ENCODE measurements around the gene SUSD2.

SUSD2 gene

DNA sequence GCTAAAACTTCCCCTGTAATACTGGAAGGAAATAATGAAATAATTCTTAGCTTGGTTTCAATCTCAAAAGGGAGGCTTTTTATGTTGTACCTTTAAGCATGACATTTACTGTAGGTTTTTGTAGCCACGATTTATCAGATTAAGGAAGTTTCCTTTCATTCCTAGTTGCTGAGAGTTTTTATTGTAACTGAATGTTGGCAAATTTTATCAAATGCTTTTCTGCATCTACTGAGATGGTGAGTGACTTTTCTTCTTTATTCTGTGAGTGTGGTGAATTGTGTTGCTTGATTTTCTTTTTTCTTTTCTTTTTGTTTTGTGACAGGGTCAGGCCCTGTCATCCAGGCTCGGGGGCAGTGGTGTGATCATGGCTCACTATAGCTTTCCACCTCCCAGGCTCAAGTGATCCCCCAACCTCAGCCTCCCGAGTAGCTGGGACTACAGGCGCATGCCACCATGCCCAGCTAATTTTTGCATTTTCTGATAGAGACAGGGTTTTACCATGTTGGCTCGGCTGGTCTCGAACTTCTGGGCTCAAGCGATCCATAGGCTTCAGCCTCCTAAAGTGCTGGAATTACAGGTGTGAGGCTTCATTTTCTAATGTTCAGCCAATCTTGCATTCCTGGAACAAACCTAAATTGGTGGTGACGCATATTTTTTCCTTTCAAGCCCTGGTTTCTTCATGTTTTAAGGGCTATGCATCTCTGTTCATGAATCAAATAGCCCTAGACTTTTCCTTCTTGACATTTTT lies 26.2 kb downstream of the SUSD2 start:
- peak overlapping the region; percentile 5 for H3K27ac ChIP-seq (ENCODE audit: low read length)
- no peak for ATAC-seq (ENCODE audit: insufficient read depth, low read depth)
- H3K4me1 ChIP-seq (ENCODE audit: insufficient read depth, low read length): peaks cover 21% of the 10 kb centered on the region
- no peaks in the 10 kb centered on the region for H3K79me2 ChIP-seq (ENCODE audit: insufficient read depth, low read length)
- DNase-seq: no peak
- H3K4me2 ChIP-seq (ENCODE audit: insufficient read depth, low read length): no peak overlapping the region; the same call in 1 of the 2 replicates
- H3K9ac ChIP-seq (ENCODE audit: low read depth, low read length): no peak overlapping the region
- no peaks in the 10 kb centered on the region for H3K27me3 ChIP-seq (ENCODE audit: insufficient read depth, low read length, poor library complexity)
- H3K36me3 ChIP-seq (ENCODE audit: insufficient read depth, low read length): no peaks in the 10 kb centered on the region
- TF ChIP-seq, protein P1, sequence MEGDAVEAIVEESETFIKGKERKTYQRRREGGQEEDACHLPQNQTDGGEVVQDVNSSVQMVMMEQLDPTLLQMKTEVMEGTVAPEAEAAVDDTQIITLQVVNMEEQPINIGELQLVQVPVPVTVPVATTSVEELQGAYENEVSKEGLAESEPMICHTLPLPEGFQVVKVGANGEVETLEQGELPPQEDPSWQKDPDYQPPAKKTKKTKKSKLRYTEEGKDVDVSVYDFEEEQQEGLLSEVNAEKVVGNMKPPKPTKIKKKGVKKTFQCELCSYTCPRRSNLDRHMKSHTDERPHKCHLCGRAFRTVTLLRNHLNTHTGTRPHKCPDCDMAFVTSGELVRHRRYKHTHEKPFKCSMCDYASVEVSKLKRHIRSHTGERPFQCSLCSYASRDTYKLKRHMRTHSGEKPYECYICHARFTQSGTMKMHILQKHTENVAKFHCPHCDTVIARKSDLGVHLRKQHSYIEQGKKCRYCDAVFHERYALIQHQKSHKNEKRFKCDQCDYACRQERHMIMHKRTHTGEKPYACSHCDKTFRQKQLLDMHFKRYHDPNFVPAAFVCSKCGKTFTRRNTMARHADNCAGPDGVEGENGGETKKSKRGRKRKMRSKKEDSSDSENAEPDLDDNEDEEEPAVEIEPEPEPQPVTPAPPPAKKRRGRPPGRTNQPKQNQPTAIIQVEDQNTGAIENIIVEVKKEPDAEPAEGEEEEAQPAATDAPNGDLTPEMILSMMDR (IDR thresholded peaks at IDR 0.05; ENCODE audit: borderline replicate concordance, extremely low read depth, low read length, poor library complexity, severe bottlenecking): no peak
- TF ChIP-seq EZH2 (IDR thresholded peaks at IDR 0.05; ENCODE audit: borderline replicate concordance, low read depth, low read length, severe bottlenecking): no peak
- H3K4me3 ChIP-seq (ENCODE audit: low read depth in 1 of 2, low read length in 2 of 2): no peak overlapping the region
- H3K9me3 ChIP-seq (ENCODE audit: insufficient read depth, low read length, severe bottlenecking): no peaks in the 10 kb centered on the region
- no peak overlapping the region for H2AFZ ChIP-seq (ENCODE audit: low read depth, low read length)
- no peaks in the 10 kb centered on the region for H4K20me1 ChIP-seq (ENCODE audit: insufficient read depth, low read length)

DNA sequence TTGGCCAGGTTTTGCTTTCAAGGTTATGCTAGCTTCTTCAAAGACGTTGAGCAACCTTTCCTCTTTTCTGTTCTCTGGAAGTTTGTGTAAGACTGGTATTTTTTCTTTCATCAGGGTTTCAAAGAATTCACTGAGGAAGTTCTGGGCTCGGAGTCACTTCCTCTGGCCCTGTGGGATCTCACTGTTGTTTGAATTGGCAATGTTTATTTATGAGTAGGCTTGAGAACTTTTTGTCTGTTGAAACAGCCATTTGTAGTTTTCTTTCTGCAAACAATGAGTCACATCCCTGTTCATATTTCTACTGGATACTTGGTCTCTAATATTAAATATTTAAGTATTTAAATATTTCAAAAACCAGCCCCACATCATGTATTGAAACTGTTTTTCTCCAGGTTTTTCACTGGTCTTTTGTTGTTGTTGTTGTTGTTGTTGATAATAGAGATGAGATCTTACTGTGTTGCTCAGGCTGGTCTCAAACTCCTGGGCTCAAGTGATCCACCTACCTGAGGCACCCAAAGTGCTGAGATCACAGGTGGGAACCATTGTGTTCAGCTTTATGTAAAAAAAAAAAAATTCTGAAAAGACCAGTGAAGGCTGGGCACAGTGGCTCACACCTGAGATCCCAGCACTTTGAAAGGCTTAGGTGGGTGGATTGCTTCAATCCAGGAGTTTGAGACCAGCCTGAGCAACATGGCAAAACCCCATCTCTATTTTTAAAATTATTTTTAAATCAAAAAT lies 26.9 kb downstream of the SUSD2 start:
- H2AFZ ChIP-seq (ENCODE audit: low read depth, low read length): no peak overlapping the region
- no peaks in the 10 kb centered on the region for H3K36me3 ChIP-seq (ENCODE audit: insufficient read depth, low read length)
- H3K4me2 ChIP-seq (ENCODE audit: insufficient read depth, low read length): no peak overlapping the region; the same call in 1 of the 2 replicates
- no peaks in the 10 kb centered on the region for H4K20me1 ChIP-seq (ENCODE audit: insufficient read depth, low read length)
- H3K9me3 ChIP-seq (ENCODE audit: insufficient read depth, low read length, severe bottlenecking): no peaks in the 10 kb centered on the region
- H3K9ac ChIP-seq (ENCODE audit: low read depth, low read length): no peak overlapping the region
- peaks cover 21% of the 10 kb centered on the region for H3K4me1 ChIP-seq (ENCODE audit: insufficient read depth, low read length)
- H3K79me2 ChIP-seq (ENCODE audit: insufficient read depth, low read length): no peaks in the 10 kb centered on the region
- ATAC-seq (ENCODE audit: insufficient read depth, low read depth): no peak
- DNase-seq: no peak
- TF ChIP-seq EZH2 (IDR thresholded peaks at IDR 0.05; ENCODE audit: borderline replicate concordance, low read depth, low read length, severe bottlenecking): no peak
- TF ChIP-seq, protein P1 (IDR thresholded peaks at IDR 0.05; ENCODE audit: borderline replicate concordance, extremely low read depth, low read length, poor library complexity, severe bottlenecking): no peak
- H3K27me3 ChIP-seq (ENCODE audit: insufficient read depth, low read length, poor library complexity): no peaks in the 10 kb centered on the region
- H3K4me3 ChIP-seq (ENCODE audit: low read depth in 1 of 2, low read length in 2 of 2): no peak overlapping the region
- peak overlapping the region; percentile 5 for H3K27ac ChIP-seq (ENCODE audit: low read length)

DNA sequence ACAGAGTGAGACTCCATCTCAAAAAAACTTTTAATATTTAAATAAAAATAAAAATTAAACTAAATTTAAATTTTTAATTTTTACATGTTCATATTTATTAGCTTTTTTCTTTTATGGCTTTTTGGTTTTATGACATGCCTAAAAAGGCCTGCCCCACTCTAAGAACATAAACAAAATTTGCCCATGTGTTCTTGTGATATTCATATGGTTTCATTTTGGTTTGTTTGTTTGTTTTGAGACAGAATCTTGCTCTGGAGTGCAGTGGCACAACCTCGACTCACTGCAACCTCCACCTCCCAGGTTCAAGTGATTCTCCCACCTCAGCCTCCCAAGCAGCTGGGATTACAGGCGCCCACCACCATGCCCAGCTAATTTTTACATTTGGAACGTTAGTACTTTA lies 27.7 kb downstream of the SUSD2 start:
- Histone ChIP-seq H3K9ac (ENCODE audit: low read depth, low read length) (no peak overlapping the region), H3K27ac (ENCODE audit: low read length) (no peak overlapping the region)
- no peak for ATAC-seq (ENCODE audit: insufficient read depth, low read depth)

More for the DNA sequence above, 27.7 kb downstream of the SUSD2 start:
- H3K4me2 ChIP-seq (ENCODE audit: insufficient read depth, low read length): no peak overlapping the region
- H3K4me1 ChIP-seq (ENCODE audit: insufficient read depth, low read length): peaks cover 21% of the 10 kb centered on the region
- TF ChIP-seq, protein P1 (IDR thresholded peaks at IDR 0.05; ENCODE audit: borderline replicate concordance, extremely low read depth, low read length, poor library complexity, severe bottlenecking): no peak
- no peak for TF ChIP-seq EZH2 (IDR thresholded peaks at IDR 0.05; ENCODE audit: borderline replicate concordance, low read depth, low read length, severe bottlenecking)
- no peaks in the 10 kb centered on the region for H4K20me1 ChIP-seq (ENCODE audit: insufficient read depth, low read length)
- no peak for DNase-seq
- no peak overlapping the region for H2AFZ ChIP-seq (ENCODE audit: low read depth, low read length)
- H3K36me3 ChIP-seq (ENCODE audit: insufficient read depth, low read length): no peaks in the 10 kb centered on the region
- no peaks in the 10 kb centered on the region for H3K9me3 ChIP-seq (ENCODE audit: insufficient read depth, low read length, severe bottlenecking)
- H3K27me3 ChIP-seq (ENCODE audit: insufficient read depth, low read length, poor library complexity): no peaks in the 10 kb centered on the region
- H3K4me3 ChIP-seq (ENCODE audit: low read depth in 1 of 2, low read length in 2 of 2): no peak overlapping the region
- H3K79me2 ChIP-seq (ENCODE audit: insufficient read depth, low read length): no peaks in the 10 kb centered on the region

All from DND-41 (cell line).